GM21576 (cell line): ENCODE results near the gene MXI1.

Experiments
- ATAC-seq: cut with Tn5 transposase; IDR thresholded peaks from one replicate; pipeline ENCODE4 v1.9.1; 2021; ENCODE audit warnings: mild to moderate bottlenecking, moderate library complexity; ENCODE audit not compliant: unreplicated experiment

Gene MXI1

DNA sequence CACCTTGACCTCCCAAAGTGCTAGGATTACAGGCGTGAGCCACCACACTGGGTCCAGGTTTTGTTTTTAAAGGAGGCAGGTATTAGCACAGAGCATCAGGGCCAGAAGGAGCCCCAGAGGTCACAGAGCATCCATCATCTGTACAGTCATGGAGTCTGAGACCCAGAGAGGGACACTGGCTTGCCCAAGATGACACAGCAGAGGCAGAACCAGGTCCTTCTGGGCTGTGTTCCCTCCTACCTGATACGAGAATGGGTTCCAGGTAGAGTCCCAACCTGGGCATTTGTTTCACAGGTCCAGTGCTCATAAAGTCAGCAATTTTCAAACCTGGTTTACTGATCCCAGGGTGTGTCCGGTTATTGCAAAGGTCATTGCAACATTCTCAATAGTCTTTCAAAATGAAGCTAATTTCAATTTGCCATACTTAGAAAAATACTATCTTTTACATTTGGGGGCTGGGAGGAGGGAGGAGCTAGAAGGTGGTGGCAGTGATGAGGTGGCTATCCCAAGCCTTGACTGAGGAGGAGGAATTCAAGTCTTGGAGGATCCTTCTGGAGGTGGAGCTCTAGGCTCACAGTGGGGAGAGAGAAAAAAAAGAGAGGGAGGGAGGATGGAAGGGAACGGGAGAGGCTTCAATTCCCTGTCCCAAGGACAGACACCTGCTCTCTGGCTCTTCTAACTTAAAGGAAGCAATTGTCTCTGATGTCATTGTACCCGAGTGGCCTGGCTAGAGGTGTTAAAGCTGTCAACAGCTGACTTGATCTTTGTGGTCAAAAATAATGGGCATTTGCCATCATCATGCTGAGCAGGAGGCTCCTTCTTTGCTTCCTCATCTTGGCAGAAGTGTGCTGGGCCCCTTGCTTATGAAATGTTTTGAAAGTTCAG lies 8.1 kb downstream of the MXI1 start:
- no peak for ATAC-seq

- ATAC-seq = no peak
These were observed 8.8 kb downstream of the MXI1 start for GRCh38 chr10:110216240-110216639.

DNA sequence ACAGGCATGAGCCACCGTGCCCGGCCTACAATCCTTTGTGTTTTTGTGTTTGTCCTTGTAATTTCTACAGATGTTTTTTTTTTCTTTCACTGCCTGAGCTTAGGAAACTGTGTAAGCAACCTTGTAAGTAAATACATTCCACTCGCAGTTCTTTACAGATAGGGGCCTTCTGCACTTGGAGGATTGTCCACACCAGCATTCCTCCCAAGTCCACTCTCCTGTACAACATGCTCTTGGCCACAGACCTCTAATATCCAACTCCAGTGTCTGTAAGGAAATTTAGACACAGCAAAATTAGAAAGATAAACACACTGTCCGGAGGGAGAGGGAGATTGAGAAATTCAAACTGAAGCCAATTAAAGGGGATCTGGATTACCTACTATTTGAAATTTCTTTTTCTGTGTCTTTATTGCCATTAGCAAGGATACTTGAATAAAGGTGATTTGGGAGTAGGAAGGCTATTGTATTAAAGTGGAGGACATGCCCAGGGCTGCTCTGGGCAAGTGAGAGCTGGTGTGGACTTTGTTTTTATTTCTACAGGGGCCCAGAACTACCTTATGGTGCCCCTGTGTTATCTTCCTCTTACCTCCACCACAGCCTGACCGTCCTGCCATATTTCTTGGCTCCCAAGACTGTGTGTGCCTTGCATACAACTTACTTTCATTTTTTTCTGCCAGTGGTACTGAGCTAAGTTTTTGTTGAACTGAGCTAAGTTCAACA lies 9.7 kb downstream of the MXI1 start:
- no peak for ATAC-seq

DNA sequence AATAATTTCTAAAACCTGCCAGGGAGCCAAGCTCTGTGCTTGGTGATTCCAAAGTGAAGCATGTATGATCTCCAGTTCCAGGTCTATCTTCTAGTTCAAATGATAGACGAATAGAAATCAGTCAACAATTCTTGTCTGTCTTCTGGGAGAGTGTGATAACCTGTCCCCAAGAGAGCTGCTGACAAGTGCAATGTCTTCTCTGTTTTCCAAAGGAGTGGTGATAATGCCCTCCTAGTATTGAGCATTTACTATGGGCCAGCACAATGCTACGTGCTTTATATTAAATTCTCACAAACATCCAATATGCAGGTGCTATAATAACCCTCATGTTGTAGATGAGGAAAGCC lies 10.2 kb downstream of the MXI1 start:
- ATAC-seq = no peak

DNA sequence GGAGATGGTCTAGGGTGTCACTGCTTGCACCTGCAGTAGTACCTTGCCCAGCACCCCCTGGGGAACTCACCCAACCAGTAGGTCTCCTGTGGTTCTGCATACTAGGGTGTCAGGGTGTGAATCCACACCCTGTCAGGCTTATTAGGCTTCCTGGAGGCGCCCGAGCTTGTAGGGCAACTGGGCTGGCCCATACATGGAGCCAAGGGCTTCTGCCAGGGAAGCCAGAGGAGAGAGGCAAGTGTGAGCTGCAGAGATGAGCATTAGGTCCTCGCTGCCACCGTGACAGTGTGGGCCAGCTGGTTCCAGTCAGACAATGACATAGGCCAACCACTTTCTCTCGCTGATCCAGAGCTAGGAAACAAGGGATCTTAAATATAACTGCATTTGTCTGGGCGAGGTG lies 11.2 kb downstream of the MXI1 start:
- no peak for ATAC-seq

GRCh38 chr10:110219884-110220283 lies 12.5 kb downstream of the MXI1 start:
- ATAC-seq = no peak

DNA sequence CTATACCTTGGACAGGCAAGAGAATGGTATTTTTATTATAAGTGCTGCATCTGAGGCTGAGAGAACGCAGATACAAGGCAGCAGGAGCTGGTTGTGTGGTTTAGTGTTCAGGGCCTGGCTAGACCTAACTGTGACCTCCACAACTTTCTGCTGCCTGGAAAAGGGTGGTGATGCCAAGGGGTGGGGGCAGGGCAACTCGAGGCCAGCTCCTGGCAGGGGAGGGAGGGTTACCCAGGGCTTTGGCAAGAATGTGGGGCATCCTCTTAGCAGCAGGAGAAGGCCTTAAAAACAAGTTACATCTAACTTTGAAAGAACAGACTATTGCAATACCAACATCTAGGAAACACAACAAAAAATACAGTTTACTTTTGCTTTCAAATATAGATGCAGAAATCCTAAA lies 13.0 kb downstream of the MXI1 start:
- no peak for ATAC-seq

DNA sequence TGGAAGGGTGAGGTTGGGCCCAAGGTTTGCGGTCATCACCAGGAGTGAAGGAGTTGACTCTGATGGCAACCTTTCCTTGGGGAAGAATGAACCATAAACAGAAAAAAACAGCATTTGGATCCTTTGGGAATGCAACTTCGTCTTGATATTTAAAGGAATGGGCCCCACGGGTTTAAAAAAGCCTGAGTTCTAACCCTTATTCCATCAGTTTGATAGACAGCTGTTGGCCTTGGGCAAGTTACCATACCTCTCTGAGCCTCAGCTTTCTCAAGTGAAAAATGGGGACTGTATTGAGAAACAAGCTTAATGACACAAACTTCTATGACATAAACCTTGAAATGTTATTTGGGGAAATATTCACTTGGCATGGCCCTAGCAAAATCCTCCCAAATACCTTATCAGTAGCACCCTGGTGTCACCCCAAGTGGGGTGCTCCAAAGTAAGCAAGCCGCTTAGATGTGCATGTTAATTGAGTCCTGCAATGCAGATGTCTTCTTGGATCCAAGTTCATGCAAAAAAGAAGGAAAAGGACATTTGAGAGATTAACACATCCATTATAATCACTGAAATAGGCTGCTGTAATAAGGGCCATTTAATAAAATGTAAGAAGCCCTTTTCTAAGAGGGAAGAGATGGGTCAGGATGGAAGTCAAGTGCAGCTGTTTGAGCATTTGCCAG lies 13.8 kb downstream of the MXI1 start:
- no peak for ATAC-seq

DNA sequence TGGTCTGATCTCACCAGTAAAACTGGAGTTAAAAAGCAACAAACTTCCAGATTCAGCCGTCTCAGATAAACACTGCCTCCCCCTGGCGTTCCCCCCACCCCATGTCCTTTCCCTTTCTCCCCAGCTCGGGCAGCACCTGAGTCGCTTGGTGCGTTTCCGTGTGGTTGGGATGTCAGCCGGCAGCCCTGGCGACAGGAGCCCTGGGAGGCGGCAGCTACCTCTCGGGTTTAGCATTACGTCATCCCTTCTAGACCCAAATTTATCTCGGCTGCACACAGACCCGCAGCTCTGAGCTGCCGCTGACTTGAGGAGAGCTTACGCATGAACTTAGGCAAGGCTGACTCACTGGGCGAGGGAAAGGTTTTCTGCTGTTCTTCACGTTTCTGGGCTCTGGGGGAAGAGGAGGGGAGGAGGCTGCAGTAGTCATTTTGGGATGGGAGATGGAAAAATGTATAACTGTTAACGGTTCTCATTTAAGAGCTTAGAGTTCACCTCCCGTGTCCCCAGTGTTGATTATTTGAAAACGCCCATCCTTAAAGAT lies 14.4 kb downstream of the MXI1 start:
- ATAC-seq = peak; percentile 50

- ATAC-seq = no peak
These were observed 15.4 kb downstream of the MXI1 start for GRCh38 chr10:110222641-110223297.

DNA sequence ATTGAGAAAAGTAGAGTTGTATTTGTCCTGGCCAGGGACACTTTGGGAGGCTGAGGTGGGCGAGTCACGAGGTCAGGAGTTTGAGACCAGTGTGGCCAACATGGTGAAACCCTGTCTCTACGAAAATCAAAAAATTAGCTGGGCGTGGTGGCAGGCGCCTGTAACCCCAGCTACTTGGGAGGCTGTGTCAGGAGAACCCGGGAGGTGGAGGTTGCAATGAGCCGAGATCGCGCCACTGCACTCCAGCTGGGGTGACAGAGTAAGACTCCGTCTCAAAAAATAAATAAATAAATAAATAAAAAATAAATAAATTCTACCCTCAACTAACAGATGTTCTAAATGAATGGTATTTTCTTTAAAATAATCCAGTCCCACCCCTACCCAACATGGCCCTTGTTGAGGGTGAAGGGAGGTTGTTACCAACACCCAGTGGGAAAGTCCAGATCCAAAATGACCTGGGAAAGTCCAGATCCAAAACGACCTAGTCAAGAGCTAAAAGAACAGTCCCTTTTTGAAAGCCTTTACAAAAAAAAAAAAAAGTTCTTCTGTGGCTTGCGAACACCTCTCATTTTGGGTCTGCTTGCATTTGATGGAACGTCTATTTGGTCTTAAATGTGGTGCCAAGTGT lies 16.0 kb downstream of the MXI1 start:
- no peak for ATAC-seq

DNA sequence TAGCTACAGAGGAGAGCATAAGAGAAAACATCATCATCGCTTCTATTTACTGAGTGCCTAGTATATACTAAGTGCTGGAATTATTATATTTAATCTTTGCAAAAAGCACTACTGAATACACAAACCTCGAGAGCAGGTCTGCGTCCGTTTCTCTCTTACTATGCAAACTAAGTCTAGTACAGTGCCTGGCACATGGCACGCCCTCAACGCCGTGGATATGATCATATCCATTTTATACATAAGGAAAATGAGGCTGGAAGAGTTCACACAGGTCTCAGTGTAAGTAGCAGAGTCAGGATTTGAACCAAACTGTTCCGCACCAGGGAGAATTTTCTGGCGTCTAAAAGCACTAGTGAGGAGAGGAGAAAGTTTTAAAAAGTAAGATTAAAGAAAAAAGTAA lies 17.6 kb downstream of the MXI1 start:
- ATAC-seq = no peak

DNA sequence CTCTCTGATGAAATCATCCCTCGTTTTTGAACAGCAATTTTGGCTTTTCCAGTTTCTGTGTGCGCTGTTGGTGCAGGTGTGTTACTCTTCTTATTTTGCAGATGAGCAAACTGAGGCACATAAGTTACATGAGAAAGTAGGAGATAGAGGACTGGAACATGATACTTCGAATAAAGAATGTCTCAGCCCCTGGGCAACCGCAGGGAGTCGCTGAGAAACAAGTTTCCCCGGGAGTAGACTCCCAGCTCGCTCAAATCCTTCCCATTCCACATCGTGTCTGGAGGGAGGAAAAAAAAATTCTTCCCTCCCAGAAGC lies 18.0 kb downstream of the MXI1 start:
- ATAC-seq = peak; percentile 10

DNA sequence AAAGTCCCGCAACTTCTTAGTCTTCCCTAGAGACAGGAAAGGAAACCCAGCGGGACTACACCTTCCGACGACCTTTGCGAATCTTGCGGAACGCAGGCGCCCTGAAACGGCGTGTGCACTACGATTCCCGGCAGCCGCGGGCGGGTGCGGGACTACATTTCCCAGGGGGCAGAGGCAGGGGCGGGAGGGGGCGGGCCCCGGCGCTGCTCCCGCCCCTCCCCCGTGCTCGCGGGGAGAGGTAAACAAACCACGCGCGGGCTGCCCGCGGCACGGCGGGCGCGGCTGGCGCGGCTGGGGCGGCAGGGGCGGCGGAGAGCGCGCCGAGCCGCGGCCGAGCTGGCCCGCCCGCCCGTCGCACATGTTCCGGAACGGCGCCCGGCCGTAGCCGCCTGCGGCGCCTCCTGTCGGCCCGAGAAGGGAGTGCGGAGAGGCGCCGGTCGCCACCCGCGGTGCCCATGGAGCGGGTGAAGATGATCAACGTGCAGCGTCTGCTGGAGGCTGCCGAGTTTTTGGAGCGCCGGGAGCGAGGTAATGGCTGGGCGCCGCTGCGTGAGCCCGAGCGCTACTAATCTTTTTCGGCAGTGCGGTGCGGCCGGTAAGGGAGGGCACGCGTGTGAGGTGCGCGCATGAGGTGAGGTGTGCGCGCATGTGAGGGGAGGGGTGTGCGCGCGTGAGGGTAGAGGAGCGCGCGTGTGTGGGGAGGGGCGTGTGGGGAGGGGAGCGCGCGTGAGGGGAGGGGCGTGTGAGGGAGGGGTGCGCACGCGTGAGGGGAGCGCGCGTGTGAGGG lies 18.5 kb downstream of the MXI1 start:
- ATAC-seq = peak; percentile 70

DNA sequence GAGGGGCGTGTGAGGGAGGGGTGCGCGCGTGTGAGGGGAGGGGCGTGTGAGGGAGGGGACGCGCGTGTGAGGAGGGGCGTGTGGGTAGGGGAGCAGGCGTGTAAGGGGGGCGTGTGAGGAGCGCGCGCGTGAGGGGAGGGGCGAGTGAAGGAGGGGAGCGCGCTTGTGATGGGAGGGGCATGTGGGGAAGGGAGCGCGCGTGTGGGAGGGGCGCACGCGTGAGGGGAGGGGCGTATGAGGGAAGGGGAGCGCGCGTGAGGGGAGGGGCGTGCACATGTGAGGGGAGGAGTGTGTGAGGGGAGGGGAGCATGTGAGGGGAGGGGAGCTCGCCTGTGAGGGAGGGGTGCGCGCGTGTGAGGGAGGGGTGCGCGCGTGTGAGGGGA lies 19.1 kb downstream of the MXI1 start:
- no peak for ATAC-seq

GRCh38 chr10:110226926-110227641 lies 19.7 kb downstream of the MXI1 start:
- no peak for ATAC-seq

DNA sequence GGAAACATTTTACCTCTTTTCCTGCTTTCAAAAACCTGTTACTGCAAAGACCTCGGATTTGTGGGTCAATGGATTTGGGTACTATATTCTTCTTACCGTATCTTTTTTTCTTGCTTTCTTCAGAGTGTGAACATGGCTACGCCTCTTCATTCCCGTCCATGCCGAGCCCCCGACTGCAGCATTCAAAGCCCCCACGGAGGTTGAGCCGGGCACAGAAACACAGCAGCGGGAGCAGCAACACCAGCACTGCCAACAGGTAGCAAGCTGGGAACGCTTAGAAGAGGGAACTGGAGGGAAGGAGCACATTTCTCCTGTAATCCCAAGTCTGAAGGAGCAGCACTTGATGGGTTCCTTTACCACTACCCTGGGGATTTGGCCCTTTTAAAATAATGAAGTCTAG lies 20.7 kb downstream of the MXI1 start:
- ATAC-seq = no peak

DNA sequence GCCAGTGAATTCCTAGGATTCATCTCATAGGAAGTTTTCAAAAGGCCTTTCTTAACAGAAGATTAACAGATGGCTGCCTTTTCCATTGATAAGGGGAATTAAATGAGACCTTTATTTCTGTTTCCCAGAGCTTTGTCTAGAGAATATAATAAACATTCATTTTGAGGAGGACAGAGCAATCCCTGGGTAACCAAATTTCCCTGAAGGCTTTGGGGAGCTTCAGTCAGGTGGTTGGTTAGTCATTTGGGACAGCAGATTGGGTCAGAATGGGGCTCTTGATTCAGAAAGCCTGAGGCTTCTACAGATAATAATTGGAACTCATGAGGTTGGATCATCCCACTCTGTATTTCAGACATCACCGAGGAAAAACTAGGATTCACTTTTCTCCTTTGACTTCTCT lies 21.8 kb downstream of the MXI1 start:
- no peak for ATAC-seq

GRCh38 chr10:110233846-110234245 lies 26.4 kb downstream of the MXI1 start:
- ATAC-seq = no peak
